H9 (cell line): Measurements from ENCODE around the gene ZNF644. TPM values are rescaled to one million over a fixed set of nuclear protein-coding genes. Genes with fewer than 3 reads are reported as not detected.
A peak's percentile ranks its signal among the peaks of the same experiment; 100 is the strongest.

Experiments used
- DNase-seq: peaks from one replicate; pipeline ENCODE4 v3.0.0-alpha.2; 2017
- H2AFZ ChIP-seq: one replicate; pipeline ENCODE4 v1.6.1; 2013; ENCODE audit warnings: mild to moderate bottlenecking, low read length, control low read depth, moderate library complexity
- H2AK5ac ChIP-seq: 2 replicates; pipeline ENCODE4 v1.6.1; 2013; ENCODE audit warnings: low read length, control low read depth, mixed read lengths; ENCODE audit not compliant: insufficient read length
- H2BK120ac ChIP-seq: one replicate; pipeline ENCODE4 v1.6.1; 2013; ENCODE audit warnings: low read depth, mild to moderate bottlenecking, low read length, control low read depth, inconsistent platforms; ENCODE audit not compliant: poor library complexity, severe bottlenecking
- H2BK12ac ChIP-seq: 2 replicates; pipeline ENCODE4 v1.6.1; 2013; ENCODE audit warnings: low read length, control low read depth, mixed read lengths, low read depth; ENCODE audit not compliant: insufficient read length
- H2BK15ac ChIP-seq: 2 replicates; pipeline ENCODE4 v1.6.1; 2013; ENCODE audit warnings: low read depth, low read length, control low read depth
- H2BK20ac ChIP-seq: one replicate; pipeline ENCODE4 v1.6.1; 2013; ENCODE audit warnings: low read depth, mild to moderate bottlenecking, low read length, control low read depth, inconsistent platforms; ENCODE audit not compliant: poor library complexity, severe bottlenecking
- H2BK5ac ChIP-seq: 2 replicates; pipeline ENCODE4 v1.6.1; 2013; ENCODE audit warnings: low read length, control low read depth, mixed read lengths; ENCODE audit not compliant: insufficient read length
- H3K14ac ChIP-seq: 2 replicates; pipeline ENCODE4 v1.6.1; 2013; ENCODE audit warnings: low read length, control low read depth; ENCODE audit not compliant: insufficient read depth
- H3K18ac ChIP-seq: 2 replicates; pipeline ENCODE4 v1.6.1; 2013; ENCODE audit warnings: low read depth, mild to moderate bottlenecking, mixed read lengths, low read length, control low read depth; ENCODE audit not compliant: insufficient read length
- H3K23ac ChIP-seq: 2 replicates; pipeline ENCODE4 v1.6.1; 2013; ENCODE audit warnings: low read length, control low read depth, mixed read lengths, low read depth; ENCODE audit not compliant: insufficient read length
- H3K23me2 ChIP-seq: 2 replicates; pipeline ENCODE4 v1.6.1; 2013; ENCODE audit warnings: low read depth, mild to moderate bottlenecking, mixed read lengths, low read length, control low read depth; ENCODE audit not compliant: insufficient read length, poor library complexity, severe bottlenecking
- H3K27ac ChIP-seq: 2 replicates; pipeline ENCODE4 v1.5.1; 2013; ENCODE audit warnings: low read length, control low read depth, mixed read lengths, low read depth; ENCODE audit not compliant: insufficient read length
- H3K27me3 ChIP-seq: 2 replicates; pipeline ENCODE4 v1.6.1; 2013; ENCODE audit warnings: low read length, control low read depth, inconsistent platforms; ENCODE audit not compliant: insufficient read depth
- H3K4ac ChIP-seq: 2 replicates; pipeline ENCODE4 v1.6.1; 2013; ENCODE audit warnings: low read depth, mild to moderate bottlenecking, control low read depth, inconsistent platforms, low read length, moderate library complexity
- H3K4me1 ChIP-seq: 2 replicates; pipeline ENCODE4 v1.6.1; 2013; ENCODE audit warnings: low read length, control low read depth, inconsistent platforms; ENCODE audit not compliant: insufficient read depth
- H3K4me2 ChIP-seq: 2 replicates; pipeline ENCODE4 v1.6.1; 2013; ENCODE audit warnings: low read length, control low read depth, mixed read lengths; ENCODE audit not compliant: insufficient read length, insufficient read depth
- H3K56ac ChIP-seq: 2 replicates; pipeline ENCODE4 v1.6.1; 2013; ENCODE audit warnings: low read depth, mild to moderate bottlenecking, mixed read lengths, low read length, control low read depth; ENCODE audit not compliant: insufficient read length
- H3K79me1 ChIP-seq: 2 replicates; pipeline ENCODE4 v1.6.1; 2013; ENCODE audit warnings: low read depth, mild to moderate bottlenecking, moderate library complexity, low read length, control low read depth, inconsistent platforms; ENCODE audit not compliant: insufficient read depth, poor library complexity, severe bottlenecking
- H3K79me2 ChIP-seq: 2 replicates; pipeline ENCODE4 v1.6.1; 2013; ENCODE audit warnings: low read length, control low read depth, inconsistent platforms; ENCODE audit not compliant: insufficient read depth
- H3K9ac ChIP-seq: 2 replicates; pipeline ENCODE4 v1.6.1; 2013; ENCODE audit warnings: low read length, control low read depth, mixed read lengths; ENCODE audit not compliant: insufficient read length; ENCODE audit errors: extremely low read depth
- H3K9me3 ChIP-seq: one replicate; pipeline ENCODE4 v1.6.1; 2013; ENCODE audit warnings: low read depth, low read length, inconsistent platforms; ENCODE audit not compliant: control insufficient read depth
- H3T11ph ChIP-seq: one replicate; pipeline ENCODE4 v1.6.1; 2013; ENCODE audit warnings: mild to moderate bottlenecking, low read length, control low read depth, inconsistent platforms
- H4K20me1 ChIP-seq: one replicate; pipeline ENCODE4 v1.6.1; 2013; ENCODE audit not compliant: control insufficient read depth, insufficient read length, insufficient read depth
- H4K5ac ChIP-seq: 2 replicates; pipeline ENCODE4 v1.6.1; 2013; ENCODE audit warnings: low read depth, mild to moderate bottlenecking, mixed read lengths, low read length, control low read depth; ENCODE audit not compliant: insufficient read length
- H4K8ac ChIP-seq: replicated peaks from 2 replicates; pipeline ENCODE4 v1.6.1; 2013; ENCODE audit warnings: low read length, control low read depth, mixed read lengths, low read depth; ENCODE audit not compliant: insufficient read length
- H4K91ac ChIP-seq: 2 replicates; pipeline ENCODE4 v1.6.1; 2013; ENCODE audit warnings: low read depth, mild to moderate bottlenecking, moderate library complexity, mixed read lengths, low read length, control low read depth; ENCODE audit not compliant: insufficient read length
- H3K27ac Mint-ChIP-seq, 3 experiments: 2 replicates in 2 of 3; 3 replicates in 1 of 3; pipeline ENCODE4 v1.8.0; 2020 to 2021; ENCODE audit warnings: mixed read lengths in 3 of 3, mild to moderate bottlenecking in 1 of 3, moderate library complexity in 1 of 3
- H3K27me3 Mint-ChIP-seq: 2 replicates; pipeline ENCODE4 v1.8.0; 2021; ENCODE audit warnings: low read depth, mild to moderate bottlenecking, moderate library complexity, mixed read lengths
- H3K36me3 Mint-ChIP-seq, 3 experiments: 2 replicates in 2 of 3; 3 replicates in 1 of 3; pipeline ENCODE4 v1.8.0; 2020 to 2021; ENCODE audit warnings: low read depth in 3 of 3, mixed read lengths in 3 of 3; ENCODE audit not compliant: insufficient read depth in 1 of 3
- H3K4me1 Mint-ChIP-seq, 2 experiments: 2 replicates each; pipeline ENCODE4 v1.8.0; 2020; ENCODE audit warnings: mixed read lengths in 2 of 2
- H3K4me3 Mint-ChIP-seq, 2 experiments: 2 replicates in 1 of 2; 3 replicates in 1 of 2; pipeline ENCODE4 v1.8.0; 2020 to 2021; ENCODE audit warnings: mild to moderate bottlenecking in 2 of 2, mixed read lengths in 2 of 2, moderate library complexity in 1 of 2
- H3K9me3 Mint-ChIP-seq, 2 experiments: 2 replicates in 1 of 2; 3 replicates in 1 of 2; pipeline ENCODE4 v1.8.0; 2020; ENCODE audit warnings: mild to moderate bottlenecking in 2 of 2, mixed read lengths in 2 of 2, moderate library complexity in 1 of 2
- CTCF ChIP-seq: fragments of 200-600 bp; sonication (generic); conservative IDR thresholded peaks from 3 replicates; pipeline ENCODE4 v1.8.0; 2021; ENCODE audit warnings: antibody characterized with exemption, mild to moderate bottlenecking
- WGBS: extraction: QIAGEN DNeasy Blood & Tissue Kit; methylation state at CpG from one replicate; pipeline ENCODE4 v1.1.7; 2013; ENCODE audit warnings: missing lambda C conversion rate, low lambda C conversion rate, mixed read lengths; ENCODE audit not compliant: insufficient read length; ENCODE audit errors: extremely low coverage; 5-methylcytosine and 5-hydroxymethylcytosine counted together
- total RNA-seq: library from RNA; stranded (reverse); gene quantifications from 2 replicates; pipeline ENCODE4 v1.2.1, GENCODE V29; 2021

Gene ZNF644
- total RNA-seq, 1 experiment from 2014 or later, result 78.9 TPM

GRCh38 chr1:91022518-91022929 lies 689 bp upstream of the ZNF644 start:
- Histone ChIP-seq H2BK20ac (no peak overlapping the region), H4K8ac (peak overlapping the region; percentile 63), H4K5ac (peak overlapping the region; percentile 76), H3K4ac (peak overlapping the region; percentile 12; the same call in 1 of the 2 replicates), H3K56ac (peak overlapping the region; percentile 89), H3K27me3 (no peaks in the 10 kb centered on the region), H4K20me1 (no peaks in the 10 kb centered on the region), H3K9me3 (no peaks in the 10 kb centered on the region), H3K18ac (peak overlapping the region; percentile 100), H3K14ac (peak overlapping the region; percentile 100; the same call in 1 of the 2 replicates), H2BK12ac (no peak overlapping the region), H2AK5ac (no peak overlapping the region), H3K79me2 (peaks cover 21% of the 10 kb centered on the region; the same call in 1 of the 2 replicates), H3K79me1 (no peaks in the 10 kb centered on the region), H2BK5ac (peak overlapping the region; percentile 95), H2BK120ac (peak overlapping the region; percentile 62), H4K91ac (peak overlapping the region; percentile 88), H3K9ac (peak overlapping the region; percentile 96), H3K23me2 (peaks cover 3% of the 10 kb centered on the region), H3T11ph (peak overlapping the region; percentile 90), H2BK15ac (no peak overlapping the region), H3K23ac (no peak overlapping the region), H3K27ac (peak overlapping the region; percentile 98), H3K4me2 (peak overlapping the region; percentile 42), H2AFZ (peak overlapping the region; percentile 25), H3K4me1 (no peaks in the 10 kb centered on the region)
- Mint-ChIP-seq H3K4me1 (peaks cover 33 to 40% of the 10 kb centered on the region in 2 experiments), H3K27me3 (no peaks in the 10 kb centered on the region), H3K27ac (peak overlapping the region; percentile 100), H3K4me3 (peak overlapping the region; percentile 91 to 96), H3K9me3 (peaks cover 9 to 11% of the 10 kb centered on the region in 2 experiments), H3K36me3 (peaks cover 30 to 35% (median 32%) of the 10 kb centered on the region in 3 experiments)
- no peak for TF ChIP-seq CTCF
- DNase-seq, result no peak
- WGBS, result no CpG with 5 or more reads among the region's 6 CpGs
